Activated T-cell treated with anti-CD3 and anti-CD28 coated beads for 24 hours (primary cell): ENCODE data around the gene PROCA1.
"Not testable (repeated sequence)": the region's sequence is repeated elsewhere in the genome, so short reads cannot be mapped to it uniquely, and the experiment has no call there.

ENCODE experiments used
- DNase-seq: peaks from one replicate; pipeline ENCODE4 v3.0.0-alpha.2; 2020; ENCODE audit warnings: low read depth

Gene PROCA1

DNA sequence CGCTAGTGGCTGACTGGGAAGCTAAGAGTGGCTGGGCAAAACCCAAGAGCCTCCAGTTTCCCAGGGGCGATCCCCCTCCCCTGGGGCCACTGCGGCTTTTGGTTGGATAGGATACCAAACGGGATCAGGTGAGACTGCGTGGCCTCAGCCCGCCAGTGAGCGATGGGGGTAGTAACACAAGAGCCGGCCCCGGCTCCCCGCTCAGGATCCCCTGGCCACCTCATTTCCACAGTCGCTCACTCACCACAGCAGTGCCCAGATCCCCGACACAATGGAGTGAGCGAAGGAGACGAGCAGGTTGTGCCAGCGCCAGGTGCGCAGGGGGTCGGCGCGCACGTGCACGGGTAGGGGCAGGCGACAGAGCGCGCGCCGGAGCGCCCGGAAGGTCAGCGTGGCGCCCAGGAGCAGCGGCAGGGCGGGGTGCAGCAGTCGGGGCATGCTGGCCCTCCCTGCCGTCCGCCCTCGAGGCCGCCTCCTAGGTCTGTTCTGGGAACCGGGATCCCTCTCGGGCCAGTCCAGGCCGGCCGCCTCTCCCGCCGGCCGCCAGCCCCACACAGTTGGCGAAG lies 14.1 kb upstream of the PROCA1 start:
- no peak for DNase-seq

GRCh38 chr17:28725166-28725659 lies 13.5 kb upstream of the PROCA1 start:
- DNase-seq: no peak

GRCh38 chr17:28724500-28725165 lies 12.9 kb upstream of the PROCA1 start:
- DNase-seq: no peak

DNA sequence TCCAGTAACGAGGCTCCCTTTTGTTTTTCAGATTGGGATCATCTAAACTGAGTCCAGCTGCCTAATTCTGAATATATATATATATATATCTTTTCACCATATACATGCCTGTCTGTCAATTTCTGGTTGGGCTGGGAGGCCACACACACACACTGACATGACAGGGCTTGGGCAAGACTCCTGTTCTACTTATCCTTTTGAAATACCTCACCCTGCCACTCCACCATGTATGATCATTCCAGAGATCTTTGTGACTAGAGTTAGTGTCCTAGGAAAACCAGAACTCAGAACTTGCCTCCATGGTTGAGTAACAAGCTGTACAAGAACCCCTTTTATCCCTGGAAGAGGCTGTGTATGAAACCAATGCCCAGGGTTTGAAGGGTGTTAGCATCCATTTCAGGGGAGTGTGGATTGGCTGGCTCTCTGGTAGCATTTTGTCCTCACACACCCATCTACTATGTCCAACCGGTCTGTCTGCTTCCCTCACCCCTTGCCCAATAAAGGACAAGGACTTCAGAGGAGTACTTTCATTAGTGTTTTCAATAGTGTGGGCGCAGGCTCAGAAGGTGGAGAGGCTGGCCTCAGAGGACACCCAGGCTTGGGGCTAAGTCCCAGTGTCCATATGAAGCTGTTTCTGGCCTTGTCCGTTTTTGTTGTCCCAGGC lies 12.3 kb upstream of the PROCA1 start:
- not testable (repeated sequence) for DNase-seq

- DNase-seq: no peak
Measured at GRCh38 chr17:28723159-28723835, 11.6 kb upstream of the PROCA1 start.

DNA sequence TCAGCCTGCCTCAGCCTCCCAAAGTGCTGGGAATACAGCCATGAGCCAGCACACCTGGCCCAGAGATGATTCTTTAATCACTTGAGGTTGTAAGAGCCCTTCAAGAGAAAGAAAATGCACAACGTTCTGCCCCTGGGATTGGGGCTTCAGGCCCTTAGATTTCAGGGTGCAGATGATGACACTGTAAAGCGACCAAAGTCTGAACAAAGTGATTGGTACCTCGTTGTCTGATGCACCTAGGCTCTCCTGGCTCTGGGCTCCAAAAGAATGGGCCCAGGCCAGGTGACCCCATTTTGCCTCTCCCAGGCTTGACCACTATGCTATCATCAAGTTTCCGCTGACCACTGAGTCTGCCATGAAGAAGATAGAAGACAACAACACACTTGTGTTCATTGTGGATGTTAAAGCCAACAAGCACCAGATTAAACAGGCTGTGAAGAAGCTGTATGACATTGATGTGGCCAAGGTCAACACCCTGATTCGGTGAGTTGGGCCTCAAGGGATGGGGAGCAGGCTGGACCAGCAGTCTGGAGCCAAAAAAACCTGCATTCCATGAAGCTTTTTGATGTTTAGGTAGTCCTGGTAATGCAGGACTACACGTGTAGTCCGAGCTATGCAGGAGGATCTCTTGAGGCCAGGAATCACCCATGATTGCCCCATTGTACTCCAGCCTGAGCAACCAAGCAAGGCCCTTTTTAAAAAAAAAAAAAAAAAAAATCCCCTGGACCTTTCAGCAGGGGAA lies 10.9 kb upstream of the PROCA1 start:
- DNase-seq: no peak

DNA sequence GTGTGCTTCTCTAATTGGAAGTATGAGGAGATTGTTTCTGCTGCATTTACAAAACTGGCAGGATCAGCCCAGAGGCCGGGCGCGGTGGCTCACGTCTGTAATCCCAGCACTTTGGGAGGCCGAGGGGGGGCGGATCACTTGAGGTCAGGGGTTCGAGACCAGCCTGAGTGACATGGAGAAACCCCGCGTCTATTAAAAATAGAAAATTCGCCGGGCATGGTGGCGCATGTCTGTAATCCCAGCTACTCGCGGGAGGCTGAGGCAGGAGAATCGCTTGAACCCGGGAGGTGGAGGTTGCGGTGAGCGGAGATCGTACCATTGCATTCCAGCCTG lies 9.3 kb upstream of the PROCA1 start:
- DNase-seq: not testable (repeated sequence)

- no peak for DNase-seq
Measured at GRCh38 chr17:28720247-28720996, 8.7 kb upstream of the PROCA1 start.

GRCh38 chr17:28719021-28719433 lies 7.3 kb upstream of the PROCA1 start:
- no peak for DNase-seq

- no peak for DNase-seq
Measured at GRCh38 chr17:28718333-28719020, 6.8 kb upstream of the PROCA1 start.

GRCh38 chr17:28717578-28718332 lies 6.1 kb upstream of the PROCA1 start, which contains the start of gene RAB34:
Gene RAB34 (minus strand): TSS chr17:28717868. CDS start chr17:28717266, 602 bp downstream.
- DNase-seq: no peak

- no peak for DNase-seq
Measured at GRCh38 chr17:28716740-28717577, 5.3 kb upstream of the PROCA1 start.

- DNase-seq: no peak
Measured at GRCh38 chr17:28715217-28715616, 3.5 kb upstream of the PROCA1 start.

GRCh38 chr17:28714281-28714680 lies 2.6 kb upstream of the PROCA1 start:
- no peak for DNase-seq

DNA sequence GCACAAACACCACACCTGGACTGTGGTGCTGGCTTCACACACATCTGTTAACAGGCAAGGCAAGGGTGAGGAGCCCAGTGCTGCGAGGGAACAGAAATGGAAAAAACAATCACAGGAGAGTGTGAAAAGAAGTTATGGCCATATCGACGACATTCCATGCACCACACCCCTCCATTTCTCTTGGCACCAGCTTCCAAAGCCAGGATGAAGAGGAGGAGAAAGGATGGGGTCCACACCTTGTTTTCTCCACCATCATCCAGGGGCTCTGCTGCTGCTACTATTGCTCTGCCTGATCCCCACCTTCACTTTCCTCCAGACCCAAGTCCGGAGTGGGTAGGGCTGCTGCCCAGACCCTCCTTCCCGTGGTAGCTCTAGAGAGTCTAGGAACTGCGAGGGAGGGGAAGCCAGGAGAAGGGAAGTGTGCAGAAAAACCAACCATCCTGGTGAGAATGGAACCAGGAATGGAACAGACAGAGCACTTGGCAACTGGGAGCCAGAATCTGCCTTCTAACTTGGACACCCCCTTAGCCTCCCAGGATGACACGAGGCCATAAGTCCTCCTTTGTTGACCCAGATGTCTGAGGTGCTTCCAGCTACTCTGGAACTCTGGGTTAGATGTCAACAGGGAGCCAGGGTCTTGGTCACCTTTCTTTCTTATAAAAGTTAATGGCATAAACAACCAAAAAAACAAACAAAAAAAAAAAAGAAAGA lies 1.2 kb upstream of the PROCA1 start:
- DNase-seq: no peak

- no peak for DNase-seq
Measured at GRCh38 chr17:28712032-28712704, 480 bp upstream of the PROCA1 start.

DNA sequence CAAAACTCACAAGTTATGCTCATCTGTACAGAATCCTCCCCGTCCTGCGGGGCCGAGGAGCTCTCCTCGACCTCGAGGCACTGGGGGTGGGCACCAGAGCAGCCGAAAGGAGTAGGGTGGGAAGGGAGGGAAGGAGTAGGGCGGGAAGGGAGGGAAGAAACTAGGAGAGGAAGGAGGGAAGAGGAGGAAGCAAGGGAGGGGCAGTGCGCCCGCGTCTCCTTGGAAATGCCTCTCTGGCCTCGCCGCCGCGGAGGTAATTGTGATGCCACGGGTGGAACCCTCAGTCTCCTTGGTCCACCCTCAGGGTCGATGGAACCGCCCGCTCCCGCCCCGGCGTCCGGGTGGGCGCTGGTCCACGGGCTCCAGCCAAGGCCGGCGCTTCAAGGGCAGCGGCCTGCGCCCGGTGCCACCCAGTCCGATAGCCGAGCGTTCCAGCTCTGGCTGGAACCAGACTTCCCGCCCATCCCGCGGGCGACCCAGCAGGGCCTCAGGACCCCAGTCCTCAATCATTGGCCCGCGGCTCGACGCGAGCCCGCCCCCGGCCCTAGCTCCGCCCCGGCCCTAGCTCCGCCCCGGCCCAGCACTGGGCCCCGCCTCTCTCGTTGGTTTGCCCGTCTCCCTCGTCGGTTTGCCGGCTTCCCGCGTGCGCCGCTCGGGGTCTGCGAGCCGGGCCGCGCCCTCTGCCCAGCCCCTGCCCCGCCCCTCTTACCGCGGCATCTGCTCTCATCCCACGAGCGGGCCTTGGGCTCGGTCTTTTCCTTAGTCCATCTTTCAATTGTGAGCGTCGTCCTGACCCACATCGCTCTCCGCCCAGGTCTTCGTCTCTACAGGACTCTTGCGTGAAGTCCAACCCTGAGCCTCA lies 596 bp downstream of the PROCA1 start:
- DNase-seq: peak; percentile 92
